Bronchial epithelial cell (primary cell): Measurements from ENCODE around the gene FEZ2. TPM values are rescaled to one million over a fixed set of nuclear protein-coding genes. Genes with fewer than 3 reads are reported as not detected.

ENCODE experiments used
- DNase-seq: peaks from one replicate; pipeline ENCODE4 v3.0.0-alpha.2; 2010; ENCODE audit warnings: low read depth
- FAIRE-seq: peaks from 2 replicates; lab custom pipeline; 2011; peaks lifted over from hg19 to GRCh38; lab: Jason Lieb, UNC
- H3K27me3 ChIP-seq: 2 replicates; pipeline ENCODE4 v1.5.1; 2011; ENCODE audit warnings: low read length; ENCODE audit not compliant: control insufficient read depth, insufficient read depth
- H3K36me3 ChIP-seq: 2 replicates; pipeline ENCODE4 v1.5.1; 2011; ENCODE audit warnings: low read length; ENCODE audit not compliant: control insufficient read depth, insufficient read depth
- H3K4me3 ChIP-seq: 2 replicates; pipeline ENCODE4 v1.5.1; 2011; ENCODE audit warnings: mild to moderate bottlenecking, low read depth, low read length, control low read depth
- CTCF ChIP-seq: IDR thresholded peaks from 2 replicates; pipeline ENCODE4 v1.5.1; 2011; ENCODE audit warnings: mild to moderate bottlenecking, moderate library complexity, low read length, control low read depth, inconsistent platforms; ENCODE audit not compliant: insufficient read depth, severe bottlenecking
- total RNA-seq: library from RNA; depleted of rRNA; stranded (reverse); fragments of >200 nt; gene quantifications from 2 replicates; pipeline ENCODE4 v1.2.1, GENCODE V29; 2014

The FEZ2 gene
- total RNA-seq, 1 donor from 2014 or later: 46.3 TPM

- no peak for FAIRE-seq
- no peak for TF ChIP-seq CTCF
- Histone ChIP-seq H3K36me3 (peaks cover 9% of the 10 kb centered on the region), H3K4me3 (no peak overlapping the region), H3K27me3 (no peaks in the 10 kb centered on the region)
- DNase-seq: no peak
Observed at GRCh38 chr2:36586672-36587071, 11.3 kb downstream of the FEZ2 start.

- H3K36me3 ChIP-seq: peaks cover 10% of the 10 kb centered on the region
- DNase-seq (no peak), FAIRE-seq (no peak)
- TF ChIP-seq CTCF: no peak
- H3K4me3 ChIP-seq: no peak overlapping the region
- H3K27me3 ChIP-seq: no peaks in the 10 kb centered on the region
Observed at GRCh38 chr2:36584148-36584794, 13.7 kb downstream of the FEZ2 start.

GRCh38 chr2:36582951-36583350 lies 15.0 kb downstream of the FEZ2 start:
- Histone ChIP-seq H3K27me3 (no peaks in the 10 kb centered on the region), H3K4me3 (no peak overlapping the region), H3K36me3 (peaks cover 10% of the 10 kb centered on the region)
- DNase-seq: no peak
- no peak for TF ChIP-seq CTCF
- FAIRE-seq: no peak

GRCh38 chr2:36582538-36582937 lies 15.4 kb downstream of the FEZ2 start:
- no peak overlapping the region for H3K4me3 ChIP-seq
- peaks cover 10% of the 10 kb centered on the region for H3K36me3 ChIP-seq
- H3K27me3 ChIP-seq: no peaks in the 10 kb centered on the region
- TF ChIP-seq CTCF: no peak
- DNase-seq (no peak), FAIRE-seq (no peak)

- Histone ChIP-seq H3K27me3 (no peaks in the 10 kb centered on the region), H3K36me3 (peaks cover 9% of the 10 kb centered on the region), H3K4me3 (no peak overlapping the region)
- no peak for FAIRE-seq
- TF ChIP-seq CTCF: no peak
- DNase-seq: no peak
Observed at GRCh38 chr2:36579297-36579664, 18.7 kb downstream of the FEZ2 start.
